ENCODE data around the gene CAGE1. TPM values are rescaled to one million over a fixed set of nuclear protein-coding genes. Genes with fewer than 3 reads are reported as not detected.
"Not testable (repeated sequence)": the region's sequence is repeated elsewhere in the genome, so short reads cannot be mapped to it uniquely, and the experiment has no call there.

The CAGE1 gene
- total RNA-seq, 2 experiments from 2014 or later = 0.27 to 1.1 TPM

- CTCF ChIA-PET (ENCODE audit: unreplicated experiment); H3K9me3 ChIP-seq (ENCODE audit: low read length); H3K4me3 ChIP-seq (ENCODE audit: low read depth, low read length, poor library complexity, severe bottlenecking); H3K9me2 ChIP-seq (ENCODE audit: insufficient read depth, low read length); H3K27ac ChIP-seq (ENCODE audit: low read depth, low read length, poor library complexity, severe bottlenecking); H3K4me2 ChIP-seq (ENCODE audit: low read length); H2AFZ ChIP-seq (ENCODE audit: low read length); DNase-seq (ENCODE audit: low spot score); H3K4me1 ChIP-seq (ENCODE audit: insufficient read depth, low read length, poor library complexity, severe bottlenecking); H3K79me2 ChIP-seq (ENCODE audit: insufficient read depth, low read depth, low read length); intact Hi-C loops (cut with micrococcal nuclease; ENCODE audit: unreplicated experiment); POLR2A ChIA-PET; H4K20me1 ChIP-seq (ENCODE audit: insufficient read depth, low read length); H3K36me3 ChIP-seq (ENCODE audit: insufficient read depth, low read length); BruUV-seq (replicated peaks): not testable (repeated sequence)
Observed at GRCh38 chr6:7350591-7350990, 39.0 kb downstream of the CAGE1 start.

- POLR2A ChIA-PET = interaction anchor here (0.6 to 1.0 kb wide), 2 partner anchors 63 to 142 kb away, joined by 3 read pairs; no protein-coding TSS in a partner anchor
- H3K36me3 ChIP-seq (ENCODE audit: insufficient read depth, low read length); H3K27ac ChIP-seq (ENCODE audit: low read depth, low read length, poor library complexity, severe bottlenecking); intact Hi-C loops (cut with micrococcal nuclease; ENCODE audit: unreplicated experiment); H3K9me3 ChIP-seq (ENCODE audit: low read length); H4K20me1 ChIP-seq (ENCODE audit: insufficient read depth, low read length); DNase-seq (ENCODE audit: low spot score); H2AFZ ChIP-seq (ENCODE audit: low read length); H3K79me2 ChIP-seq (ENCODE audit: insufficient read depth, low read depth, low read length); H3K4me1 ChIP-seq (ENCODE audit: insufficient read depth, low read length, poor library complexity, severe bottlenecking); BruUV-seq (replicated peaks); H3K4me3 ChIP-seq (ENCODE audit: low read depth, low read length, poor library complexity, severe bottlenecking); CTCF ChIA-PET (ENCODE audit: unreplicated experiment); H3K9me2 ChIP-seq (ENCODE audit: insufficient read depth, low read length); H3K4me2 ChIP-seq (ENCODE audit: low read length): not testable (repeated sequence)
Observed at GRCh38 chr6:7347551-7347997, 42.0 kb downstream of the CAGE1 start.

- BruUV-seq (replicated peaks); H3K79me2 ChIP-seq (ENCODE audit: insufficient read depth, low read depth, low read length); H2AFZ ChIP-seq (ENCODE audit: low read length); DNase-seq (ENCODE audit: low spot score); H3K4me1 ChIP-seq (ENCODE audit: insufficient read depth, low read length, poor library complexity, severe bottlenecking); H3K36me3 ChIP-seq (ENCODE audit: insufficient read depth, low read length); H3K4me3 ChIP-seq (ENCODE audit: low read depth, low read length, poor library complexity, severe bottlenecking); intact Hi-C loops (cut with micrococcal nuclease; ENCODE audit: unreplicated experiment); H3K9me3 ChIP-seq (ENCODE audit: low read length); H3K27ac ChIP-seq (ENCODE audit: low read depth, low read length, poor library complexity, severe bottlenecking); H3K9me2 ChIP-seq (ENCODE audit: insufficient read depth, low read length); H3K4me2 ChIP-seq (ENCODE audit: low read length); H4K20me1 ChIP-seq (ENCODE audit: insufficient read depth, low read length): not testable (repeated sequence)
- ChIA-PET POLR2A (interaction anchor here (1.0 to 1.2 kb wide), 2 partner anchors 67 to 245 kb away, joined by 3 read pairs; partner anchors contain the start of gene SNRNP48), CTCF (ENCODE audit: unreplicated experiment) (interaction anchor here (0.6 kb wide), 1 partner anchor 63 kb away, joined by 4 read pairs; no protein-coding TSS in a partner anchor)
Observed at GRCh38 chr6:7344773-7345450, 44.6 kb downstream of the CAGE1 start.

- no peak for DNase-seq (ENCODE audit: low spot score)
- Histone ChIP-seq H3K79me2 (ENCODE audit: insufficient read depth, low read depth, low read length) (no peaks in the 10 kb centered on the region), H3K4me3 (ENCODE audit: low read depth, low read length, poor library complexity, severe bottlenecking) (no peak overlapping the region), H3K27ac (ENCODE audit: low read depth, low read length, poor library complexity, severe bottlenecking) (no peak overlapping the region), H3K4me1 (ENCODE audit: insufficient read depth, low read length, poor library complexity, severe bottlenecking) (no peaks in the 10 kb centered on the region), H3K36me3 (ENCODE audit: insufficient read depth, low read length) (no peaks in the 10 kb centered on the region), H3K4me2 (ENCODE audit: low read length) (no peak overlapping the region), H3K9me2 (ENCODE audit: insufficient read depth, low read length) (no peaks in the 10 kb centered on the region), H3K9me3 (ENCODE audit: low read length) (no peaks in the 10 kb centered on the region), H4K20me1 (ENCODE audit: insufficient read depth, low read length) (no peaks in the 10 kb centered on the region), H2AFZ (ENCODE audit: low read length) (no peak overlapping the region)
- intact Hi-C loops (cut with micrococcal nuclease; ENCODE audit: unreplicated experiment) = no loop called here
- POLR2A ChIA-PET = interaction anchor here (1.0 kb wide), 1 partner anchor 246 kb away, joined by 3 read pairs; the partner anchor contains the start of gene SNRNP48
- no peak for TF ChIP-seq CTCF (conservative IDR thresholded peaks at IDR 0.05; ENCODE audit: low read length)
- no peak for TF ChIP-seq EZH2phosphoT487 (IDR thresholded peaks at IDR 0.05; ENCODE audit: borderline replicate concordance, low read depth, low read length)
- CTCF ChIA-PET (ENCODE audit: unreplicated experiment) = no interaction called here
- BruUV-seq (replicated peaks) = no TSS peak
Observed at GRCh38 chr6:7343546-7344475, 45.7 kb downstream of the CAGE1 start.

Data from OCI-LY7 (cell line).